Liver (tissue), 9 donors: ENCODE measurements around the gene PET100. TPM values are rescaled to one million over a fixed set of nuclear protein-coding genes. Genes with fewer than 3 reads are reported as not detected.

ENCODE experiments used
- DNase-seq: peaks from one replicate; pipeline ENCODE4 v3.0.0-alpha.2; 2017; ENCODE audit warnings: low spot score
- H3K27ac ChIP-seq, 2 donors: one replicate each; pipeline ENCODE4 v1.7.0; 2013; ENCODE audit warnings: inconsistent platforms in 2 of 2, low read length in 2 of 2, control low read depth in 1 of 2, low read depth in 1 of 2, mild to moderate bottlenecking in 1 of 2
- H3K27me3 ChIP-seq, 4 donors: one replicate each; pipeline versions ENCODE4 v1.6.1 to v1.7.0; 2013; ENCODE audit warnings: low read length in 3 of 4, inconsistent platforms in 1 of 4, mild to moderate bottlenecking in 1 of 4, moderate library complexity in 1 of 4; ENCODE audit not compliant: control insufficient read depth in 4 of 4, insufficient read depth in 4 of 4
- H3K36me3 ChIP-seq, 4 donors: one replicate each; pipeline versions ENCODE4 v1.6.1 to v1.7.0; 2013; ENCODE audit warnings: low read length in 3 of 4, mild to moderate bottlenecking in 3 of 4, low read depth in 1 of 4, moderate library complexity in 1 of 4; ENCODE audit not compliant: control insufficient read depth in 4 of 4, insufficient read depth in 3 of 4
- H3K4me1 ChIP-seq, 4 donors: one replicate each; pipeline versions ENCODE4 v1.6.1 to v1.7.0; 2013; ENCODE audit warnings: low read length in 3 of 4, mild to moderate bottlenecking in 3 of 4, moderate library complexity in 1 of 4; ENCODE audit not compliant: control insufficient read depth in 4 of 4, insufficient read depth in 4 of 4
- H3K4me3 ChIP-seq, 3 donors: one replicate each; pipeline versions ENCODE4 v1.6.1 to v1.7.0; 2013; ENCODE audit warnings: low read length in 3 of 3, control low read depth in 1 of 3, low read depth in 1 of 3, mild to moderate bottlenecking in 1 of 3
- H3K9ac ChIP-seq, 2 donors: one replicate each; pipeline ENCODE4 v1.7.0; 2013; ENCODE audit warnings: low read length in 2 of 2, mild to moderate bottlenecking in 2 of 2, moderate library complexity in 2 of 2, control low read depth in 1 of 2, low read depth in 1 of 2
- H3K9me3 ChIP-seq, 4 donors: one replicate each; pipeline versions ENCODE4 v1.6.1 to v1.7.0; 2013; ENCODE audit warnings: low read length in 3 of 4; ENCODE audit not compliant: control insufficient read depth in 4 of 4
- CTCF ChIP-seq: fragments of 150-350 bp; IDR thresholded peaks from 2 replicates; pipeline ENCODE4 v1.5.1; 2017; ENCODE audit warnings: improper control_type of control experiment, low read depth, low read length; ENCODE audit not compliant: missing input control
- EGR1 ChIP-seq, 2 donors: IDR thresholded peaks; 2 replicates each; pipeline ENCODE4 v1.6.1; 2016 to 2018; ENCODE audit warnings: antibody characterized with exemption in 2 of 2, low read depth in 2 of 2
- FOXA2 ChIP-seq: IDR thresholded peaks from 2 replicates; pipeline ENCODE4 v1.6.1; 2016; ENCODE audit warnings: antibody characterized with exemption
- GABPA ChIP-seq, 2 donors: IDR thresholded peaks in 1 of 2; conservative IDR thresholded peaks in 1 of 2; 2 replicates each; pipeline ENCODE4 v1.6.1; 2016; ENCODE audit warnings: antibody characterized with exemption in 2 of 2, mild to moderate bottlenecking in 1 of 2, moderate library complexity in 1 of 2
- HNF4A ChIP-seq, 2 donors: conservative IDR thresholded peaks; 2 replicates each; pipeline ENCODE4 v1.6.1; 2016; ENCODE audit warnings: antibody characterized with exemption in 2 of 2, mild to moderate bottlenecking in 2 of 2
- HNF4G ChIP-seq: IDR thresholded peaks from 2 replicates; pipeline ENCODE4 v1.6.1; 2016; ENCODE audit warnings: antibody characterized with exemption
- JUND ChIP-seq, 2 donors: IDR thresholded peaks; 2 replicates each; pipeline ENCODE4 v1.6.1; 2016; ENCODE audit warnings: antibody characterized with exemption in 2 of 2
- MAX ChIP-seq: IDR thresholded peaks from 2 replicates; pipeline ENCODE4 v1.6.1; 2016; ENCODE audit warnings: antibody characterized with exemption
- RAD21 ChIP-seq, 2 donors: IDR thresholded peaks; 2 replicates each; pipeline ENCODE4 v1.6.1; 2016; ENCODE audit warnings: antibody characterized with exemption in 2 of 2, mild to moderate bottlenecking in 2 of 2
- REST ChIP-seq: IDR thresholded peaks from 2 replicates; pipeline ENCODE4 v1.6.1; 2016; ENCODE audit warnings: antibody characterized with exemption, mild to moderate bottlenecking
- RXRA ChIP-seq, 2 donors: IDR thresholded peaks; 2 replicates each; pipeline ENCODE4 v1.6.1; 2017 to 2018; ENCODE audit warnings: antibody characterized with exemption in 2 of 2, mild to moderate bottlenecking in 1 of 2
- SP1 ChIP-seq: IDR thresholded peaks from 2 replicates; pipeline ENCODE4 v1.6.1; 2018; ENCODE audit warnings: antibody characterized with exemption, mild to moderate bottlenecking
- TAF1 ChIP-seq: conservative IDR thresholded peaks from 2 replicates; pipeline ENCODE4 v1.6.1; 2016; ENCODE audit warnings: antibody characterized with exemption, mild to moderate bottlenecking
- ZBTB33 ChIP-seq: IDR thresholded peaks from 2 replicates; pipeline ENCODE4 v1.6.1; 2016; ENCODE audit warnings: antibody characterized with exemption
- polyA plus RNA-seq, 2 donors: library from polyadenylated mRNA; stranded (reverse) in 1 of 2; unstranded in 1 of 2; fragments of 200-250 nt in 1 of 2; fragments of >200 nt in 1 of 2; fragmentation: Nextera tagmentation in 1 of 2; extraction: Ambion mirVana in 1 of 2; gene quantifications; one replicate each; pipeline versions ENCODE4 v1.2.1 to v1.2.3, GENCODE V29; 2013 to 2015
- total RNA-seq, 2 donors: library from RNA; depleted of rRNA; stranded (reverse); fragments of >200 nt; gene quantifications; one replicate each; pipeline ENCODE4 v1.2.3, GENCODE V29; 2014
- donor health status: healthy.
- donor health status: healthy.
- donor health status: healthy.
- donor health status: healthy.
- donor health status: healthy.

The PET100 gene
- total and polyA plus RNA-seq, 4 donors: 4.8 to 225 (median 26.7) TPM

GRCh38 chr19:7598180-7598579, 31.4 kb upstream of the PET100 start (continued):
- no peak for TF ChIP-seq MAX

GRCh38 chr19:7600721-7601120, 28.9 kb upstream of the PET100 start:
- DNase-seq: no peak
- peaks cover 0 to 2% (median 1%) of the 10 kb centered on the region in 4 donors for H3K36me3 ChIP-seq
- H3K9me3 ChIP-seq: no peaks in the 10 kb centered on the region
- H3K27ac ChIP-seq: no peak overlapping the region
- no peaks in the 10 kb centered on the region for H3K27me3 ChIP-seq
- TF ChIP-seq HNF4A (conservative IDR thresholded peaks at IDR 0.05) (no peak), CTCF (no peak), ZBTB33 (no peak), FOXA2 (no peak), RXRA (IDR thresholded peaks at IDR 0.05) (no peak), JUND (IDR thresholded peaks at IDR 0.05) (no peak), MAX (no peak), GABPA (IDR thresholded peaks at IDR 0.05 in 1 of 2, conservative IDR thresholded peaks at IDR 0.05 in 1 of 2) (no peak), EGR1 (IDR thresholded peaks at IDR 0.05; ENCODE audit: low read depth in 2 of 2) (no peak), HNF4G (no peak), SP1 (no peak), REST (no peak), TAF1 (no peak), RAD21 (IDR thresholded peaks at IDR 0.05) (no peak)
- no peak overlapping the region for H3K4me3 ChIP-seq
- peaks cover 2 to 21% (median 8%) of the 10 kb centered on the region in 4 donors for H3K4me1 ChIP-seq
- H3K9ac ChIP-seq: no peak overlapping the region
